SK-N-SH treated with all-trans-retinoic acid at 6 μM for 48 hours (cell line): ENCODE results near the gene PEX7.
A peak's percentile ranks its signal among the peaks of the same experiment; 100 is the strongest.
"Not testable (repeated sequence)": the region's sequence is repeated elsewhere in the genome, so short reads cannot be mapped to it uniquely, and the experiment has no call there.

ENCODE experiments used
- ATAC-seq: fragments of 200-7000 bp; cut with Tn5 transposase; 3 replicates; pipeline ENCODE4 v1.9.1; 2020; ENCODE audit warnings: mild to moderate bottlenecking, moderate library complexity
- ARNTL ChIP-seq: fragments of 450-650 bp; formaldehyde crosslinking; IDR thresholded peaks from 2 replicates; pipeline ENCODE4 v1.5.0; 2020; ENCODE audit warnings: low read depth, mild to moderate bottlenecking, moderate library complexity, borderline replicate concordance
- CSDC2 ChIP-seq: fragments of 250-450 bp; sonication (Bioruptor Pico); IDR thresholded peaks from 2 replicates; pipeline ENCODE4 v1.5.0; 2020; ENCODE audit warnings: mild to moderate bottlenecking, moderate library complexity
- ESRRG ChIP-seq: fragments of 250-450 bp; sonication (Bioruptor Pico); IDR thresholded peaks from 2 replicates; pipeline ENCODE4 v1.6.1; 2021; ENCODE audit warnings: mild to moderate bottlenecking
- GLIS3 ChIP-seq: fragments of 250-450 bp; sonication (Bioruptor Pico); IDR thresholded peaks from 2 replicates; pipeline ENCODE4 v1.5.0; 2020; ENCODE audit warnings: mild to moderate bottlenecking, moderate library complexity
- OSR1 ChIP-seq: fragments of 250-450 bp; sonication (Bioruptor Pico); IDR thresholded peaks from 2 replicates; pipeline ENCODE4 v1.8.0; 2022; ENCODE audit warnings: moderate library complexity, mild to moderate bottlenecking, inconsistent platforms
- PPARA ChIP-seq: fragments of 250-450 bp; sonication (Bioruptor Pico); IDR thresholded peaks from 2 replicates; pipeline ENCODE4 v1.5.0; 2020; ENCODE audit warnings: mild to moderate bottlenecking, borderline replicate concordance
- RARB ChIP-seq: fragments of 250-450 bp; sonication (Bioruptor Pico); IDR thresholded peaks from 2 replicates; pipeline ENCODE4 v1.8.0; 2021; ENCODE audit warnings: mild to moderate bottlenecking, moderate library complexity
- TCF4 ChIP-seq: fragments of 250-450 bp; sonication (Bioruptor Pico); IDR thresholded peaks from 2 replicates; pipeline ENCODE4 v1.8.0; 2021; ENCODE audit warnings: mild to moderate bottlenecking, moderate library complexity, borderline replicate concordance
- TOX ChIP-seq: fragments of 250-450 bp; sonication (Bioruptor Pico); IDR thresholded peaks from 2 replicates; pipeline ENCODE4 v1.8.0; 2021; ENCODE audit warnings: mild to moderate bottlenecking, moderate library complexity, borderline replicate concordance
- ZC3H10 ChIP-seq: fragments of 250-450 bp; sonication (Bioruptor Pico); IDR thresholded peaks from 2 replicates; pipeline ENCODE4 v1.5.1; 2021; ENCODE audit warnings: mild to moderate bottlenecking, moderate library complexity
- ZFP3 ChIP-seq: fragments of 250-450 bp; sonication (Bioruptor Pico); IDR thresholded peaks from 2 replicates; pipeline ENCODE4 v1.5.0; 2020; ENCODE audit warnings: mild to moderate bottlenecking, moderate library complexity
- ZFP30 ChIP-seq: fragments of 450-650 bp; formaldehyde crosslinking; IDR thresholded peaks from 2 replicates; pipeline ENCODE4 v1.5.0; 2022; ENCODE audit warnings: mild to moderate bottlenecking, moderate library complexity
- ZNF565 ChIP-seq: fragments of 450-650 bp; formaldehyde crosslinking; conservative IDR thresholded peaks from 2 replicates; pipeline ENCODE4 v1.5.0; 2020; ENCODE audit warnings: low read depth, mild to moderate bottlenecking, moderate library complexity
- ZNF8 ChIP-seq: fragments of 450-650 bp; formaldehyde crosslinking; IDR thresholded peaks from 2 replicates; pipeline ENCODE4 v1.5.0; 2020; ENCODE audit warnings: mild to moderate bottlenecking, moderate library complexity
- TF ChIP-seq, protein P1 (sequence below): fragments of 250-450 bp; sonication (Bioruptor Pico); IDR thresholded peaks from 2 replicates; pipeline ENCODE4 v1.5.0; 2020; ENCODE audit warnings: mild to moderate bottlenecking, moderate library complexity
- TF ChIP-seq, protein P2 (sequence below): fragments of 250-450 bp; sonication (Bioruptor Pico); IDR thresholded peaks from 2 replicates; pipeline ENCODE4 v1.8.0; 2021; ENCODE audit warnings: low read depth, mild to moderate bottlenecking, moderate library complexity, borderline replicate concordance
- TF ChIP-seq, protein P3 (sequence below): fragments of 250-450 bp; sonication (Bioruptor Pico); IDR thresholded peaks from 2 replicates; pipeline ENCODE4 v1.5.1; 2020; ENCODE audit warnings: low read depth, mild to moderate bottlenecking, moderate library complexity
- TF ChIP-seq, protein P4 (sequence below): fragments of 250-450 bp; sonication (Bioruptor Pico); IDR thresholded peaks from 2 replicates; pipeline ENCODE4 v1.5.1; 2021; ENCODE audit warnings: mild to moderate bottlenecking, moderate library complexity

PEX7 gene

DNA sequence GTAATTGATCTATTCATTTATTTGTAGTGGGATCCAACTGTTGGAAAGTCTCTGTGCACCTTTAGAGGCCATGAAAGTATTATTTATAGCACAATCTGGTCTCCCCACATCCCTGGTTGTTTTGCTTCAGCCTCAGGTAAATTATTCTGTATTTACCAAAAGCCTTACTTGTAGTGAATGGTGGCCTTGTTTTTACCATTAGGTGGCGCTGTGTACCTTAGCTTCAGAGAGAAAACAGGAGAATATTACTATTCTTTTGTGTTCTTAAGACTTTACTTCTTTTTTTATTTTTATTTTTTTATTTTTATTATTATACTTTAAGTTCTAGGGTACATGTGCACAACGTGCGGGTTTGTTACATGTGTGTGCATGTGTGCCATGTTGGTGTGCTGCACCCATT is 23.7 kb downstream of the PEX7 start:
- peak; percentile 77 for ATAC-seq
- TF ChIP-seq OSR1 (CRISPR knock-in tag), result no peak
- TF ChIP-seq PPARA (CRISPR knock-in tag), result no peak
- no peak for TF ChIP-seq RARB (CRISPR knock-in tag)
- no peak for TF ChIP-seq ESRRG (CRISPR knock-in tag)
- TF ChIP-seq, protein P1, sequence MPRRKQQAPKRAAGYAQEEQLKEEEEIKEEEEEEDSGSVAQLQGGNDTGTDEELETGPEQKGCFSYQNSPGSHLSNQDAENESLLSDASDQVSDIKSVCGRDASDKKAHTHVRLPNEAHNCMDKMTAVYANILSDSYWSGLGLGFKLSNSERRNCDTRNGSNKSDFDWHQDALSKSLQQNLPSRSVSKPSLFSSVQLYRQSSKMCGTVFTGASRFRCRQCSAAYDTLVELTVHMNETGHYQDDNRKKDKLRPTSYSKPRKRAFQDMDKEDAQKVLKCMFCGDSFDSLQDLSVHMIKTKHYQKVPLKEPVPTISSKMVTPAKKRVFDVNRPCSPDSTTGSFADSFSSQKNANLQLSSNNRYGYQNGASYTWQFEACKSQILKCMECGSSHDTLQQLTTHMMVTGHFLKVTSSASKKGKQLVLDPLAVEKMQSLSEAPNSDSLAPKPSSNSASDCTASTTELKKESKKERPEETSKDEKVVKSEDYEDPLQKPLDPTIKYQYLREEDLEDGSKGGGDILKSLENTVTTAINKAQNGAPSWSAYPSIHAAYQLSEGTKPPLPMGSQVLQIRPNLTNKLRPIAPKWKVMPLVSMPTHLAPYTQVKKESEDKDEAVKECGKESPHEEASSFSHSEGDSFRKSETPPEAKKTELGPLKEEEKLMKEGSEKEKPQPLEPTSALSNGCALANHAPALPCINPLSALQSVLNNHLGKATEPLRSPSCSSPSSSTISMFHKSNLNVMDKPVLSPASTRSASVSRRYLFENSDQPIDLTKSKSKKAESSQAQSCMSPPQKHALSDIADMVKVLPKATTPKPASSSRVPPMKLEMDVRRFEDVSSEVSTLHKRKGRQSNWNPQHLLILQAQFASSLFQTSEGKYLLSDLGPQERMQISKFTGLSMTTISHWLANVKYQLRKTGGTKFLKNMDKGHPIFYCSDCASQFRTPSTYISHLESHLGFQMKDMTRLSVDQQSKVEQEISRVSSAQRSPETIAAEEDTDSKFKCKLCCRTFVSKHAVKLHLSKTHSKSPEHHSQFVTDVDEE, result no peak
- TF ChIP-seq CSDC2 (CRISPR knock-in tag), result no peak
- no peak for TF ChIP-seq ARNTL (CRISPR knock-in tag)
- no peak for TF ChIP-seq ZNF565
- no peak for TF ChIP-seq TCF4
- TF ChIP-seq, protein P2, sequence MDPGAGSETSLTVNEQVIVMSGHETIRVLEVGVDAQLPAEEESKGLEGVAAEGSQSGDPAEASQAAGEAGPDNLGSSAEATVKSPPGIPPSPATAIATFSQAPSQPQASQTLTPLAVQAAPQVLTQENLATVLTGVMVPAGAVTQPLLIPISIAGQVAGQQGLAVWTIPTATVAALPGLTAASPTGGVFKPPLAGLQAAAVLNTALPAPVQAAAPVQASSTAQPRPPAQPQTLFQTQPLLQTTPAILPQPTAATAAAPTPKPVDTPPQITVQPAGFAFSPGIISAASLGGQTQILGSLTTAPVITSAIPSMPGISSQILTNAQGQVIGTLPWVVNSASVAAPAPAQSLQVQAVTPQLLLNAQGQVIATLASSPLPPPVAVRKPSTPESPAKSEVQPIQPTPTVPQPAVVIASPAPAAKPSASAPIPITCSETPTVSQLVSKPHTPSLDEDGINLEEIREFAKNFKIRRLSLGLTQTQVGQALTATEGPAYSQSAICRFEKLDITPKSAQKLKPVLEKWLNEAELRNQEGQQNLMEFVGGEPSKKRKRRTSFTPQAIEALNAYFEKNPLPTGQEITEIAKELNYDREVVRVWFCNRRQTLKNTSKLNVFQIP (CRISPR knock-in tag), result no peak
- no peak for TF ChIP-seq TOX (CRISPR knock-in tag)
- TF ChIP-seq, protein P3, sequence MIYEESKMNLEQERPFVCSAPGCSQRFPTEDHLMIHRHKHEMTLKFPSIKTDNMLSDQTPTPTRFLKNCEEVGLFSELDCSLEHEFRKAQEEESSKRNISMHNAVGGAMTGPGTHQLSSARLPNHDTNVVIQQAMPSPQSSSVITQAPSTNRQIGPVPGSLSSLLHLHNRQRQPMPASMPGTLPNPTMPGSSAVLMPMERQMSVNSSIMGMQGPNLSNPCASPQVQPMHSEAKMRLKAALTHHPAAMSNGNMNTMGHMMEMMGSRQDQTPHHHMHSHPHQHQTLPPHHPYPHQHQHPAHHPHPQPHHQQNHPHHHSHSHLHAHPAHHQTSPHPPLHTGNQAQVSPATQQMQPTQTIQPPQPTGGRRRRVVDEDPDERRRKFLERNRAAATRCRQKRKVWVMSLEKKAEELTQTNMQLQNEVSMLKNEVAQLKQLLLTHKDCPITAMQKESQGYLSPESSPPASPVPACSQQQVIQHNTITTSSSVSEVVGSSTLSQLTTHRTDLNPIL (CRISPR knock-in tag), result no peak
- TF ChIP-seq ZFP30 (CRISPR knock-in tag), result no peak
- TF ChIP-seq GLIS3 (CRISPR knock-in tag), result no peak
- TF ChIP-seq ZC3H10 (CRISPR knock-in tag), result no peak
- TF ChIP-seq ZNF8 (CRISPR knock-in tag), result no peak

DNA sequence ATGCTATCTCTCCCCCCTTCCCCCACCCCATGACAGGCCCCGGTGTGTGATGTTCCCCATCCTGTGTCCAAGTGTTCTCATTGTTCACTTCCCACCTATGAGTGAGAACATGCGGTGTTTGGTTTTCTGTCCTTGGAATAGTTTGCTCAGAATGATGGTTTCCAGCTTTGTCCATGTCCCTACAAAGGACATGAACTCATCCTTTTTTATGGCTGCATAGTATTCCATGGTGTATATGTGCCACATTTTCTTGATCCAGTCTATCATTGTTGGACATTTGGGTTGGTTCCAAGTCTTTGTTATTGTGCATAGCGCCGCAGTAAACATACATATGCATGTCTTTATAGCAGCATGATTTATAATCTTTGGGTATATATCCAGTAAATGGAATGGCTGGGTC is 24.1 kb downstream of the PEX7 start:
- not testable (repeated sequence) for ATAC-seq

DNA sequence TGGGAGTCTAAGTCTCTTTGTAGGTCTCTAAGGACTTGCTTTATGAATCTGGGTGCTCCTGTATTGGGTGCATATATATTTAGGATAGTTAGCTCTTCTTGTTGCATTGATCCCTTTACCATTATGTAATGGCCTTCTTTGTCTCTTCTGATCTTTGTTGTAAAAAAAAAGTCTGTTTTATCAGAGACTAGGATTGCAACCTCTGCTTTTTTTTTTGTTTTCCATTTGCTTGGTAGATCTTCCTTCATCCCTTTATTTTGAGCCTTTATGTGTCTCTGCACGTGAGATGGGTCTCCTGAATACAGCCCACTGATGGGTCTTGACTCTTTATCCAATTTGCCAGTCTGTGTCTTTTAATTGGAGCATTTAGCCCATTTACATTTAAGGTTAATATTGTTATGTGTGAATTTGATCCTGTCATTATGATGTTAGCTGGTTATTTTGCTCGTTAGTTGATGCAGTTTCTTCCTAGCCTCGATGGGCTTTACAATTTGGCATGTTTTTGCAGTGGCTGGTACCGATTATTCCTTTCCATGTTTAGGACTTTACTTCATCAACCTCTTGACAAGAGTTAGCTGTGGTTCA is 27.7 kb downstream of the PEX7 start:
- not testable (repeated sequence) for ATAC-seq

DNA sequence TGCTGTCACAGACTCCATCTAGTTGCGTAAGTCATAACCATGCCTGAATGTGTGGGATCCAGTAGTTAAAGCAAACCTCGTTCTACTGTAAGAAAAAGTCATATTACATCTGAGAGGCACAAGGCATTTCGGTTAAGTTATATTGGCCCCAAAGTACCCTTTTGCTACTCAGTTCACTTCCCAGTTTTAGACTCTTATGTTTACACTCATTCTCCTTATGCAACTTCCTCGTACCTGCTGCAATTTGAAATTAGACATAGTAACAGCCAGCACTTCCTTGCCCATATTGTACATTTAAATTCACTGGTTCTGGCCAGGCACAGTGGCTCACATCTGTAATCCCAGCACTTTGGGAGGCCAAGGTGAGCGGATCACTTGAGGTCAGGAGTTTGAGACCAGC is 37.0 kb downstream of the PEX7 start:
- ATAC-seq, result no peak
- TF ChIP-seq GLIS3 (CRISPR knock-in tag) (no peak), ZNF8 (CRISPR knock-in tag) (no peak), ZFP30 (CRISPR knock-in tag) (no peak), ZFP3 (no peak), ZNF565 (no peak), OSR1 (CRISPR knock-in tag) (no peak), CSDC2 (CRISPR knock-in tag) (no peak)
- TF ChIP-seq, protein P4, sequence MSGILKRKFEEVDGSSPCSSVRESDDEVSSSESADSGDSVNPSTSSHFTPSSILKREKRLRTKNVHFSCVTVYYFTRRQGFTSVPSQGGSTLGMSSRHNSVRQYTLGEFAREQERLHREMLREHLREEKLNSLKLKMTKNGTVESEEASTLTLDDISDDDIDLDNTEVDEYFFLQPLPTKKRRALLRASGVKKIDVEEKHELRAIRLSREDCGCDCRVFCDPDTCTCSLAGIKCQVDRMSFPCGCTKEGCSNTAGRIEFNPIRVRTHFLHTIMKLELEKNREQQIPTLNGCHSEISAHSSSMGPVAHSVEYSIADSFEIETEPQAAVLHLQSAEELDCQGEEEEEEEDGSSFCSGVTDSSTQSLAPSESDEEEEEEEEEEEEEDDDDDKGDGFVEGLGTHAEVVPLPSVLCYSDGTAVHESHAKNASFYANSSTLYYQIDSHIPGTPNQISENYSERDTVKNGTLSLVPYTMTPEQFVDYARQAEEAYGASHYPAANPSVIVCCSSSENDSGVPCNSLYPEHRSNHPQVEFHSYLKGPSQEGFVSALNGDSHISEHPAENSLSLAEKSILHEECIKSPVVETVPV (CRISPR knock-in tag), result no peak
- TF ChIP-seq, protein P1, result no peak
